T47D (cell line): ENCODE data around the gene SYNE1.

Experiments
- DNase-seq, 2 experiments: peaks; one replicate each; pipeline versions ENCODE4 v3.0.0 to v3.0.0-alpha.2; 2011 to 2012; ENCODE audit warnings: low read depth in 1 of 2, low spot score in 1 of 2
- JUND ChIP-seq: IDR thresholded peaks from 2 replicates; pipeline ENCODE4 v1.6.1; 2012; ENCODE audit warnings: low read depth
- in situ Hi-C: cut with HindIII; loops from 2 replicates; pipeline ENCODE4 v1.10.0; 2016; ENCODE audit warnings: low sequenced_read_pairs, low pct_unique_long_range_greater_than_20kb

The SYNE1 gene

DNA sequence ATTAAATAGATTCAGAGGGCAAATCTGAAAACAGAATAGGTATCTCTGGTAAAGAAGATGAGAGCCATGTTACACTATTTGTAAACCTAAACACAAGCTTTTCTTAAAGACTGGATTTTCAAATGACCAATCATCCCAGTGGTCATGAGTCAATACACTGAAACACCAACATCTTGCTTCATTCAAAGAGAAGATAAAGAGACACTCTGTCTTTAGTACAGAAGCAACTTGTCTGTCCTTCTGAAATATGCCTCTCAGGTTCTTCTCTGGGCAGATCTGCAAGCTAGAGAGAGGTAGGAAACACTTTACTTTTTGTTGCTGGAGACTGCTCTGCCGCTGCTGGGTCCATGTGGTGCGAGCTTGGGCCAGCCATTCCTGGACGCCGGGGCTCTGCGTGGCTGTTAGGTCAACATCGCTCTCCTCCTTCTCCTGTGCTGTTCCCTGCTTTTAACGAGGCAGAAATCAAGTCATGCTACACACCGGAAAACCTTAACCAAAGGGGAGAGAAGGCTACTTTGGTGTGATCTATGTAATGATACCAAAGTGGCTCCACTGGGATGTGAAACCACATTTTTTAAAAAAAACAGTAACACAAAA is 368.2 kb downstream of the SYNE1 start:
- no peak for TF ChIP-seq JUND
- in situ Hi-C loops: no loop called here
- no peak for DNase-seq

GRCh38 chr6:152267967-152268845 is 369.0 kb downstream of the SYNE1 start:
- in situ Hi-C loops: no loop called here

GRCh38 chr6:152265651-152266050 is 371.5 kb downstream of the SYNE1 start:
- no peak for TF ChIP-seq JUND
- in situ Hi-C loops: no loop called here
- DNase-seq: no peak

More at GRCh38 chr6:152267967-152268845, 369.0 kb downstream of the SYNE1 start:
- peak in 1 of 2 experiments; percentile 44 for DNase-seq
- TF ChIP-seq JUND: no peak

- no peak for DNase-seq
- in situ Hi-C loops: no loop called here
- TF ChIP-seq JUND: no peak
These were observed 373.6 kb downstream of the SYNE1 start for GRCh38 chr6:152263582-152263981.

GRCh38 chr6:152261179-152261578 is 376.0 kb downstream of the SYNE1 start:
- in situ Hi-C loops: no loop called here
- DNase-seq: no peak
- TF ChIP-seq JUND: no peak

DNA sequence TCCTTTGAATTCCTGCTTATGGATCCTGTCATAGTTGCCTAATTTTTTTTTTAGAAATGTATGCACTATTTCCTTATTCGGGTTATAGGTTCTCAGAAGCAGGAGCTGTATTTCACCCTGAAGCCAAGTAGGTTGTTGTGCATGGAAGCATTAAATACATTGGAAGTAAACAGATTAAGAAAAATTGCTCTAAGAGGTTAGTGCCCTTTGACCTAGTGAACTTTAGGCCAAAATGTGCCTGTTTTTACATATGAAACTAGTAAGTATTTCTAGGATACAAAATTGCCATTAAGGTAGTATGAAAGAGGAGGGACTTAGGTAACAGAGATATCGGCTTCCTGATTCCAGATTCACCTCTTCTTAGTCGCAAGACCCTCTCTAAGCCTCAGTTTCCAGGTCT is 377.9 kb downstream of the SYNE1 start:
- in situ Hi-C loops: no loop called here
- DNase-seq: no peak
- no peak for TF ChIP-seq JUND

DNA sequence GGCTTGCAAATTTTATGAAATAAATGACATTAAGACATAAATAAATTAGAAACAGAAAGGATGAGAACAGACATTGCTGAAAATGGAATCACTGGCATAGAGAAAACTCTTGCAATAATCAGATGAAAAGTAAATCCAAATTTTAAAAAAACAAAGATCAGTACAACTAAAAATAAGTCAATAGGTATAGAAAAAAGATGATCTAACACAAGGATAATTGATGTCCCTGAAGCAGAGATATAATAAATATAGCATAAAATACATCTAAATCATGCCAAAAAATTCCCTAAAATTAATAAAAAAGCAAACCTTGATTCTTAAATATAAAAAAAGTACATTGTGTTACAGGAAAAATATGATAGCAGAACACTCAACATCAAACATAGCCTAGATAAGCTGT is 379.6 kb downstream of the SYNE1 start:
- no peak for DNase-seq
- TF ChIP-seq JUND: no peak
- in situ Hi-C loops: no loop called here

DNA sequence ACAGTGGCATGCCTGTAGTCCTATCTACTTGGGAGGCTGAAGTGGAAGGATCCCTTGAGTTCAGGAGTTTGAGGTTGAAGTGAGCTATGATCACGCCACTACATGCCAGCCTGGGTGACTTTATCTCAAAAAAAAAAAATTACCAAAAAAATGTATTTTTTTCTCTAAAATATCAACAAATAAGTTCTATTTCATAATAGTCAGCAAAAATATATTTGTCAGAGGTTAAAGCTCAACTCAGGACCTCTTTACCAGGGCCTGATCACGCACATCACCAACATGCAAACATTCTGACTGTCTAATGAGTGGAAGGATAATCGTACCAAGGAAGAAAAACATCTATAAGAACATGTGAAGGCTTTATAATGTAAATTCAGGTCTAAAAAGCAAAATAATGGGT is 387.0 kb downstream of the SYNE1 start:
- in situ Hi-C loops: no loop called here
- TF ChIP-seq JUND: no peak
- DNase-seq: no peak

DNA sequence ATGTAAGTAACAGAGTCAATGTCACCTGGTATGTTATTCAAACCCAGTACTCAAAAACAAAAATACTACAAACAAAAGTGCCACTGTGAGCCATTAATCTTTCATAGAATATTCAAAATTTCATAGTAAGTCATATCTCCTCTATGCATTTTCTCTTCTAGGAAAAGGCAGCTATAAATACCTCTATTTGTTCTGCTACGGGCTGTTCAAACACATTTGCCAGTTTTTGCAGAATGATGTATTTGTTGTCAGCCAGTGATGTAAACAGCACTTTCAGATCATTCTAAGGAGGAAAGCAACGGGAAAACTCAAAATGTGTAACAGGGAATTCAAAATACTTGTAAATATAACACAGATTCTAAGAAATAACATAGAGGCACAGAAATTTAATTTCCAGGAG is 388.2 kb downstream of the SYNE1 start:
- in situ Hi-C loops: no loop called here
- no peak for TF ChIP-seq JUND
- no peak for DNase-seq

- DNase-seq: no peak
- in situ Hi-C loops: no loop called here
- TF ChIP-seq JUND: no peak
These were observed 390.4 kb downstream of the SYNE1 start for GRCh38 chr6:152246554-152247337.

- in situ Hi-C loops: no loop called here
- DNase-seq: no peak
- TF ChIP-seq JUND: no peak
These were observed 392.0 kb downstream of the SYNE1 start for GRCh38 chr6:152244998-152245630.

DNA sequence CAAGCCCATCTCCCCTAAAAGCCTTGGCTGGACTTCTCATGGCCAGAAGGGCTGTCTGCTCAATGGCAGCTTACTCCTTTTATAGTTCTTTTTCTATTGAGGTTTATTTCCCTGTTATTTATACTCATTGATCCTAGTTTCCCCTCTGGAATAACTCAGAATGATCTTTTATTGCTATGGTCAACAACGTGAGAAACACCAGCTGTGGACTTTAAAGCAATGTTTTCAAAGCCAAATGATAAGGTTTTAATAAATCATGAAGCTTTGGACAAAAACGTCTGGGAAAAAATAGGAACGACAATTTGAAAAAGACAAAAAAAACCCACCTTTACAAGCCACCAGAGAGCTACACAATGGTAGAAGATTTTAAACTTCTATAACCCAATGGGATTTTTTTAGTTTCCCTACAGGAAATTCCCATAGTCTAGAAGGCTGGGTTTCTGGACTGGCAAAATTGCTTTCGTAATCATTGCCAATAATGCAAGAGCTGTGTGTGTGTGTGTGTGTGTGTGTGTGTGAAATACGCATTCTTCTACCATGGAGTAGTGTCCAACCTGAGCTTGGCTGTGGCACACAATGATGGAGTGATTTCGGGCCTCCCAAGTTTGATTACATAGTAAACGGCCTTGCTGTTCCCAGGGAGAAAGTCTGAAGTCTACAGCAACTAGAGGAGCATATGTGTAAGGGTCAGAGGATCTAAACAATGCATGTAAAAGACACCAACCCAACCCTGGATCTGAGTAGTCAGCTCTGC is 396.0 kb downstream of the SYNE1 start:
- no peak for DNase-seq
- no peak for TF ChIP-seq JUND
- in situ Hi-C loops: no loop called here
